ENCODE data around the gene SPATA6.

GRCh38 chr1:48246727-48247126, 225.3 kb downstream of the SPATA6 start:
- no peak for TF ChIP-seq EZH2 (IDR thresholded peaks at IDR 0.05; ENCODE audit: low read depth, unreplicated experiment)
- TF ChIP-seq CTCF (conservative IDR thresholded peaks at IDR 0.05; ENCODE audit: low read depth in 2 of 2), result no peak
- no peak for TF ChIP-seq POLR2AphosphoS5 (IDR thresholded peaks at IDR 0.05; ENCODE audit: low read depth)
- no peak for TF ChIP-seq JUNB (IDR thresholded peaks at IDR 0.05; ENCODE audit: unreplicated experiment)
- TF ChIP-seq EZH2phosphoT487 (IDR thresholded peaks at IDR 0.05; ENCODE audit: unreplicated experiment), result no peak
- TF ChIP-seq CREB1 (CRISPR knock-in tag; IDR thresholded peaks at IDR 0.05; ENCODE audit: low read depth), result no peak
- no peak for TF ChIP-seq REST (IDR thresholded peaks at IDR 0.05; ENCODE audit: unreplicated experiment)
- TF ChIP-seq ZNF114 (CRISPR knock-in tag; IDR thresholded peaks at IDR 0.05), result no peak
- TF ChIP-seq ZNF462 (CRISPR knock-in tag; IDR thresholded peaks at IDR 0.05), result no peak
